ENCODE measurements around the gene OGFR. TPM values are rescaled to one million over a fixed set of nuclear protein-coding genes. Genes with fewer than 3 reads are reported as not detected.

The OGFR gene, protein sequence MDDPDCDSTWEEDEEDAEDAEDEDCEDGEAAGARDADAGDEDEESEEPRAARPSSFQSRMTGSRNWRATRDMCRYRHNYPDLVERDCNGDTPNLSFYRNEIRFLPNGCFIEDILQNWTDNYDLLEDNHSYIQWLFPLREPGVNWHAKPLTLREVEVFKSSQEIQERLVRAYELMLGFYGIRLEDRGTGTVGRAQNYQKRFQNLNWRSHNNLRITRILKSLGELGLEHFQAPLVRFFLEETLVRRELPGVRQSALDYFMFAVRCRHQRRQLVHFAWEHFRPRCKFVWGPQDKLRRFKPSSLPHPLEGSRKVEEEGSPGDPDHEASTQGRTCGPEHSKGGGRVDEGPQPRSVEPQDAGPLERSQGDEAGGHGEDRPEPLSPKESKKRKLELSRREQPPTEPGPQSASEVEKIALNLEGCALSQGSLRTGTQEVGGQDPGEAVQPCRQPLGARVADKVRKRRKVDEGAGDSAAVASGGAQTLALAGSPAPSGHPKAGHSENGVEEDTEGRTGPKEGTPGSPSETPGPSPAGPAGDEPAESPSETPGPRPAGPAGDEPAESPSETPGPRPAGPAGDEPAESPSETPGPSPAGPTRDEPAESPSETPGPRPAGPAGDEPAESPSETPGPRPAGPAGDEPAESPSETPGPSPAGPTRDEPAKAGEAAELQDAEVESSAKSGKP
- 37.8 TPM for polyA plus RNA-seq (2013, experiment 1 of 2; ENCODE audit: insufficient read length)
- polyA plus RNA-seq (2013, experiment 2 of 2; ENCODE audit: insufficient read length): 23.9 TPM

DNA sequence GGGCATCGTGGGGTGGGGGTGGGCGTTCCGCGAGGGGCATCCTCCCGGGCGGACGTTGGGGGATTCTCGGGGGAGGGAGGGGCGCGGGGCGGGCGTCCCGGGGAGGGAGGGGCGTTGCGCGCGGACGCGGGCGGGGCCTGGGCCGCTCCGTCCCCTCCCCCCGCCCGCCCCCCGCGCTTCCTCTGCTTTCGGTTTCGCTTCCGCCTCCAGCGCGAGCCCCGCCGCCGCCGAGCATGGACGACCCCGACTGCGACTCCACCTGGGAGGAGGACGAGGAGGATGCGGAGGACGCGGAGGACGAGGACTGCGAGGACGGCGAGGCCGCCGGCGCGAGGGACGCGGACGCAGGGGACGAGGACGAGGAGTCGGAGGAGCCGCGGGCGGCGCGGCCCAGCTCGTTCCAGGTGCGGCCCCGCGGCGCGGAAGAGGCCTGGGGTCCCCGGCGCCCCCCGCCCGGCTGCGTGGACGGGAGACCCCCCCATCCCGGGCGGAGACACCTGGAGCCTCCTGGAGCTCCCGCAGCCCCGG, at the start of gene OGFR:
OGFR (plus strand) TSS at position 209 of the 528 bp plus-strand sequence; CDS start at position 234, 25 bp downstream.
- DNase-seq: peak; percentile 63

DNA sequence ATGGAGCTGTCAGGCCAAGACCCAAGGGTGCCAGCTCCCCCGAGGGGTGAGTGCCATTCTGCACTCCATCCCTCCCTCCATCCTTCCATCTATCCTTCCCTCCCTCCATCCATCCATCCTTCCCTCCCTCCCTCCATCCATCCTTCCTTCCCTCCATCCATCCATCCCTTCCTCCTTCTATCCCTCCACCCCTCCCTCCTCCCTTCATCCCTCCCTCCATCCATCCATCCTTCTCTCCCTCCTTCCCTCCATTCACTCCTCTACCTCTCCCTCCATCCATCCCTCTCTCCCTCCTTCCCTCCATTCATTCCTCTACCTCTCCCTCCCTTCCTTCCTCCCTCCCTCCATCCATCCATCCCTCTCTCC, 49.7 kb upstream of the OGFR start:
- DNase-seq: no peak

DNA sequence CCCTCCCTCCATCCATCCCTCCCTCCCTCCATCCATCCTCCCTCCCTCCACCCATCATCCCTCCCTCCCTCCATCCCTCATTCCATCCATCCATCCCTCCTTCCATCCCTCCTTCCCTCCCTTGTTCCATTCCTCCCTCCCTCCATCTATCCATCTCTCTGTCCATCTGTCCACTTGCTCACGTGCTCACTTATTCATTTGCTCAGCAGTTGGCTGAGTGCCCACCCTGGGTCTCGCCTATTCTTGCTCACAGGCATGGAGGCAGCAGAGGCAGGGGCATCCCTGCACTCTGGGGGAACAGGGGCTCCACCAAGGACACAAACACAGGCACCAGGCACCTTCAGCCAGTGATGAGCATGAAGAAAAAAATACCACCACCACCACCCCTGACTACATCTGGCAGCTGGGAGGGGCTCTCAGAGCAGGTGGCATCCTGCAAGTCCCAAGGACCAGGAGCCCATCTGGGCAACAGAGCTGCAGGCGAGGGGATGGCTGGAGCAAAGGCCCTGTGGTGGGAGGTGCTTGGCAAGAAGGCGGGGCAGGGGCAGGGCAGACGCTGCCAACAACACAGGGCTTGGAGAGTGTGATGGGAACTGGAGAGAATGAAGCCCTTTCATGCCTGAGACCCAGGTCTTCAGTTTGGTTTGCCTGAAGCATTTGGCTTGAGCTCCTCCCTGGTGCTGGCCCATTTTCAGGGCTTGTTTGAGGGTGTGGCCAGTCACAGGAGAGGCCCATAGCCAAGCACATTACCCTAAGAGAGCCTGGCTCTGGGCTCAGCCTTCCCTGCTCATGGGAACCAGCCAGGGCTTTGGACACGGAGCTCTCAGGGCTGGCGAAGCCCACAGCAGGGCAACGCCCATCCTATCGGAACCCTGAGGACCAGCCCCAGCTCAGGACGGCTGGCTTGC, 48.6 kb upstream of the OGFR start:
- no peak for DNase-seq

DNA sequence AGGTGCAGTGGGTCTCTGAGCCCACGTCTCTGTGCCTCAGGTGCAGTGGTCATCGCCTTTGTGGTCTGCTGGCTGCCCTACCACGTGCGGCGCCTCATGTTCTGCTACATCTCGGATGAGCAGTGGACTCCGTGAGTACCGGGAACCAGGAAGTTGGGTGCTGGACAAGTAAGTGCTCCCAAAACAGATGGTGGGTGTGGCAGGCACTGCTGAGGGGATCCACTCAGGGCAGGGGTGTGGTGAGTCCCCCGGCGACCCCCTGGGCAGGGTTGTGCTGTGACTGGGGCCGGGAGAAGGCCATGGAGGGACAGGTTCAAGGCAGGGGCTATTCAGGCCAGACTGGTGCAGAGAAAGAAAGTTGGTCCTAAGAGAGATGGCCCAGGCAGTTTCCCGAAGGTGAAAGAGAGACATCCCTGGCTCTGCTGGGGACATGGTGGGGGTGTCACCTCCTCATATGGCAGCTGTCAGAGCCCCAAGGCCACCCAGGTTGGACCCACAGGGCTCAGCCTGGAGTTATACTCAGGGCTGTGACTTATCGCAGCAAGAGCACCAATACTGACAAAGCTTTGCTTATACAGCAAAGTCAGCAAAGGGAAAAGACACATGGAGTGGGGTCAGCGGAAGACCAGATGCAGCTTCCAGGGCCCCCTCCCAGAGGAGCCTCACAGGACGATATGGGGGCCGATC, 46.3 kb upstream of the OGFR start:
- DNase-seq: no peak

DNA sequence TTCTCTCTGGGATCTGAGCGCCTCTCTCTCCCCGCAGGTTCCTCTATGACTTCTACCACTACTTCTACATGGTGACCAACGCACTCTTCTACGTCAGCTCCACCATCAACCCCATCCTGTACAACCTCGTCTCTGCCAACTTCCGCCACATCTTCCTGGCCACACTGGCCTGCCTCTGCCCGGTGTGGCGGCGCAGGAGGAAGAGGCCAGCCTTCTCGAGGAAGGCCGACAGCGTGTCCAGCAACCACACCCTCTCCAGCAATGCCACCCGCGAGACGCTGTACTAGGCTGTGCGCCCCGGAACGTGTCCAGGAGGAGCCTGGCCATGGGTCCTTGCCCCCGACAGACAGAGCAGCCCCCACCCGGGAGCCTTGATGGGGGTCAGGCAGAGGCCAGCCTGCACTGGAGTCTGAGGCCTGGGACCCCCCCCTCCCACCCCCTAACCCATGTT, 44.6 kb upstream of the OGFR start:
- no peak for DNase-seq

DNA sequence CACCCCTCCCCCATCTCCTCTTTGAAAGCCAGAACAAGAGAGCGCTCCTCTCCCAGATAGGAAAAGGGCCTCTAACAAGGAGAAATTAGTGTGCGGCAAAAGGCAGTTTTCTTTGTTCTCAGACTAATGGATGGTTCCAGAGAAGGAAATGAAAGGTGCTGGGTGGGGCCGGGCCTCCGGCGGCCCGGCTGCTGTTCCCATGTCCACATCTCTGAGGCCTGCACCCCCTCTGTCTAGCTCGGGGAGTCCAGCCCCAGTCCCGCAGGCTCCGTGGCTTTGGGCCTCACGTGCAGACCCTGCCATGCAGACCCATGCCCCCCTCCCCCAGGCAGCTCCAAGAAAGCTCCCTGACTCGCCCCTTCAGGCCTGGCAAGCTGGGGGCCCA, 44.2 kb upstream of the OGFR start:
- DNase-seq: no peak

DNA sequence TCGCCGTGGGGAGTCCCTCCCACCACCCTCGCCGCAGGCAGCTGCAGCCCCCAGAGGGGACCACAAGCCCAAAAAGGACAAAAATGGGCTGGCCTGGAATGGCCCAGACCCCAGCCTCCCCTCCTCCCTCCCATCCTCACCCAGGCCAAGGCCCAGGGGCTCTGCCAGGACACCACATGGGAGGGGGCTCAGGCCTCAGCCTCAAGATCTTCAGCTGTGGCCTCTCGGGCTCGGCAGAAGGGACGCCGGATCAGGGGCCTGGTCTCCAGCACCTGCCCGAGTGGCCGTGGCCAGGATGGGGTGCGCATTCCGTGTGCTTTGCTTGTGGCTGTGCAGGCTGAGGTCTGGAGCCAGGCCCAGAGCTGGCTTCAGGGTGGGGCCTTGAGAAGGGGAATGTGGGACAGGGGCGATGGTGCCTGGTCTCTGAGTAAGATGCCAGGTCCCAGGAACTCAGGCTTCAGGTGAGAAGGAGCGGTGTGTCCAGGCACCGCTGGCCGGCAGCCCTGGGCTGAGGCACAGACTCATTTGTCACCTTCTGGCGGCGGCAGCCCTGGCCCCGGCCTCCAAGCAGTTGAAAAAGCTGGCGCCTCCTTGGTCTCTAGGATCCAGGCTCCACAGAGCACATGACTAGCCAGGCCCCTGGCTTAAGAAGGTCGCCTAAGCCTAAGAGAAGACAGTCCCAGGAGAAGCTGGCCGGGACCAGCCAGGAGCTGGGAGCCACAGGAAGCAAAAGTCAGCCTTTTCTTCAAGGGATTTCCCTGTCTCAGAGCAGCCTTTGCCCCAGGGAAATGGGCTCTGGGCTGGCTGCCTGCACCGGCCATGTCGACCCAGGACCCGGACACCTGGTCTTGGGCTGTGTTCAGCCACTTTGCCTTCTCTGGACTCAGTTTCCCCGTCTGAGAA, 43.5 kb upstream of the OGFR start:
- no peak for DNase-seq

DNA sequence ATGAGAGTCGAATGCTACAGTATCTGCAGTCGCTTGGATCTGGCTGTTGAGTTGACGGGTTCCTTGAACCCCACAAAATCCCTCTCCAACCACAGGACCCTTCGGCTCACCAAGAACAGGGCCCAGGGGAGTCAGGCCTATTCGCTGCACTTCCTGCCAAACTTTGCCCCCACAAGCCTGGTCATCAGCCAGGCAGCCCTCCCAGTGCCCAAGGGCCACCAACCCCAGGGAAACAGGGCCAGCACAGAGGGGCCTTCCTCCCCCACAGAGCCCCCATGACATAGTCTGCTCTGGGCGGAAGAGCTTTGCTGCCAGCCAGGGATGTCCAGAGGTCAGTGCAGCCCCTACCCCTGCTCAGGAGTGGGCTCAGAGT, 42.9 kb upstream of the OGFR start:
- no peak for DNase-seq

DNA sequence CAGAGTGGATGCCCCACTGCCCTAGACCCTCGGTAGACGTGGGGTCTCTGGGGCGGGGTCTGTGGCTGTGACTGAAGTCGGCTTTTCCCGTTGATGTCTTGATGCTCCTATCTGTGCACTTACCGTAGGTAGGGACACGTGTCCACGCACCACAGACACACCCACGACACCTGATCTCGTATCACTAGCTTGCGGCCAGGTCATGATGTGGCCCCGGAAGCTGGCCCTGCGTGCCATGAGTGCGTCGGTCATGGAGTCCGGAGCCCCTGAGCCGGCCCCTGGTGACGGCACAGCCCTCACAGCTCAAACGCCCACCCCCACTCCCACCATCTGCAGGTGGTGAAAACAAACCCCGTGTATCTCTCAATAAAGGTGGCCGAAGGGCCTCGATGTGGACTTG, 42.3 kb upstream of the OGFR start:
- DNase-seq: no peak

DNA sequence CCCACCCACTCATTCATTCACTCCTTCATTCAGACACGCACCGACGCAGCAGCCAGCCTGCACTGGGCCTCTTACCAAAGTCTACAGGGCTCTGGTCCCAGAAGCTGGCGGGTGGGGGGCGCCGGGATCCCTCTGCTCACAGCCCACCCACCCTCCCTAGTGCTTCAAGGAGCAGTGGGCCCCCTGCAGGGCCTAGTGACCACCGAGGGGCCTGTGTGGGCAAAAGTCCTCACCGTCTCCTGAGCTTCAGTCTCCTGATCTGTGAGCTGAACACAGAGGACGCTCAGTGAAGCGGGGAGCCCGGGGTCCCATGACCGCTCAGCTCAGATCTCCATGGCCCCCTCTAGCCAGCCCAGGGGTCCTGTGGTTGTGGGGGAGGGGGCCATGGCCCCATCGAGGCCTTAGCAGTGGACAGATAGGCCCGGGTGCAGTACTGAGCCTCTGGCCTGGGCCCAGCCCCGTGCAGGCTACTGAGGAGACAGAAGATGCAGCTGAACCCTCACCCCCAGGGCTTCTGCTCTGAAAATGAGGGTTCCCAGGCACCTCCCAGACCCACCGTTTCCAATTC, 41.8 kb upstream of the OGFR start:
- no peak for DNase-seq

DNA sequence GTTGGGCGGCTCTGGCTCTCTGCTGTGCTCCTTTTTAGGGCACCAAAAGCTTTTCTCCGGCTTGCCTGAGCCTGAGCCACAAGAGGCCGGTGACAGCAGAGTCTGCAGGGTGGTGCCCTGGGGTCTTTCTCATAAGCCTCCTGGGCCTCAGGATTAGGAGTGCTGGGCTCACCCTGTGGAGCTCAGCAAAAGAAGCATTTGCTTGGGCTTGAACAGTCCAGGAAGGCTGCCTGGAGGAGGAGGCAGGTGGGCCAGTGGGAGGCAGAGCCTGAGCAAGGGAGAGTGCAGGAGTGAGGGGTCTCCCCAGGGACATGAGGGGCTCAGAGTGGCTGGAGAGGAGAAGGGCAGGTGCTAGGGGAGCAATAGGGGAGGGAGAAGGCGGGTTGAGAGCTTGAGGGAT, 41.2 kb upstream of the OGFR start:
- no peak for DNase-seq

DNA sequence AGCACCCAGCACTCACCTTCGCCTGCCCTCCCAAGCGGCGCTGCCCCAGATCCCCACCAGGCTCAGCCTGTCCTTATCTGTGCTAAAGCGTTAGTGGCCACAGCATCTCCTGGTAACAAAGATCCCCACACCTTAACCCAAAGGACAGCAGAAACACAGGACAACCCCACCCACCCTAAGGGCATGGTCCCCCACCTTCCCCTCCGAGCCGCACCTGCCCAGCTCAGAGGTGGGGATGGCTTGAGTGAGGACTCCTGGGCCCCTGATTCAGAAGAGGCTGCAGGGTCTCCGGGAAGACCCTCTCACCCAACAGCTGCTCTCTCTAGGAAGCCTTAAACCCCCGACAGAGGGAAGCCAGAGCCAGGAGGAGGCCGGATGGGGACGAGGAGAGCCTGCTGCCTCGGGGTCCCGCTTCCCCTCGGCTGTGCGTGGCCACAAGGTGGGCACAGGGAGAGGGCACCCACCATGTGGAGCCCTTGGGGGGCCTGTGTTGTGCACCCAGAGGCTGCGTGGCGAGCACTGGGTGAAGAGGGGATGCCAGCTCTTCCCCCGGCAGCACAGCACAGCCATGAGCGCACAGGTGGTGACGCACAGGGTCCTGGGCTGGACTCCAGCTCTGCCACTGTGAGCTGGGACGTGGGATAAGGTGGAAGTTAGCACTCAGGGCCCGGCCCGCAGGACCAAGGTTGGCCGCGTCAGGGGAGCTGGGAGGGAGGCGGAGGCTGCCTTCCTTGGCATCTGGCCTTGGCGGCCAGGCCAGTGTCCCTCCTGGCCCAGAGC, 40.3 kb upstream of the OGFR start:
- no peak for DNase-seq

DNA sequence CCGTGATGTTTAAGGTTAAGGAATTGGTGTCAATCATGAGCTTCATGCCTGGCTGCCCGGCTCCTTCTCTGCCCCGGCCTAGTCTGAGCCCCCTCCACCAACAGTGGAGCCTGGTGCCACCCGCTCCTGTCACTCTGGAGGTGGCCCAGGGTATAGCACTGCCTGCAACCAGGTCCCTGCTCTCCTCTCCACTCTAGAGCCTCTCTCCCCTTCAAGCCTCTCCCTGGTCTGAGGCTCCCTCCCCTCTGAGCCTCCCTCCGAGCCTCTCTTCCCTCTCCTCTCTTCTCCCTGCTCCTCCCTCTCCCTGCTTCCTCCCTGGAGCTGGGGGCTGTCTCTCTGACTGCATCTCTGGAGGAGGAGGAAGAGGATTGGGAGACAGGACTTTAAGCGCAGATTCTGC, 39.6 kb upstream of the OGFR start:
- no peak for DNase-seq

DNA sequence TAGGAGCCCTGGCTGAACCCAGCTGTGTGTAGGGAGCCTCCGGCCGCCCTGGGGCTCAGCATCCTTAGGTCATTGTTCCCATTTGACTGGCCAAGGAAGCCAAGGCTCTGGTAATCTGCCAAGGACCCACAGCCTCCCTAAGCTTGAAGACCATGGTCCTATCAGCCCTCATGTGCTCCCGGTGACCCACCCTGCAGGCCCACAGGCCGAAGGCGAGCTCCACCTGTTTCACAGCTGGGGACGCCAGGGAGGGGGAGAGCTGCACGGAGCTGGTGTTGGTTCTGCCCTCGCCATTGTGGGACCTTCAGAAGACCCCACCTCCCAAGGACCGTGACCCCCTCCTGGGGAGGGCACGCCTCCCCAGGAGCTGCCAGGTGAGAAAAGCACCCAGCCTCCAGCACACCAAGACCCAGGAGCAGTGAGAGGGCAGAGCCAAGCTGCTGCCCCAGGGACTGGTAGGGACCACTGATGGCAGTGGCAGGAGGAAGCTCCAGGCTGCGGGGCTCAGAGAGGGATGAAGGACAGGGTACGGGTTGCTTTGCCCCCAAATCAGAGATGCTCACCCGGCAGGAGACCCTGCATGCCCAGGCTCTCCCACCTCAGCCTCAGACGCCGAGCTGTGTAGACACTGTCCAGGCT, 39.1 kb upstream of the OGFR start:
- no peak for DNase-seq

DNA sequence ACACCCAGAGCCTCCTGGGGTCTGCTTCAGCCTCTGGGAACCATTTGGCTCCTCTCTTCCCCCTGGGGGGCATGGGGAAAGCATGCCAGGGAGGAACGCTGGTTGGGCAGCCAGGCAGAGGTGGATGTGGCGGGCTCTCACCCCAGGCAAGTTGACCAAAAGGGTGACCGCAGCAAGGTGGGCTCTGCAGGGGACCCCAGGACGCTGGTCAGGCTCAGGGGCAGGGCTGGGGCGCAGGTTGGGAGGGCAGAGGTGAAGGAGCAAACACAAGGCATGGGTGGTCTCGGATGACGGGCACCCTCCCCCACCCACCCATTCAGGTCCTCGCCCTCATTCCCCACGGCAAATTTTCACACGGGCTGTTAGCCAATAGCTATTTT, 38.6 kb upstream of the OGFR start:
- DNase-seq: no peak

DNA sequence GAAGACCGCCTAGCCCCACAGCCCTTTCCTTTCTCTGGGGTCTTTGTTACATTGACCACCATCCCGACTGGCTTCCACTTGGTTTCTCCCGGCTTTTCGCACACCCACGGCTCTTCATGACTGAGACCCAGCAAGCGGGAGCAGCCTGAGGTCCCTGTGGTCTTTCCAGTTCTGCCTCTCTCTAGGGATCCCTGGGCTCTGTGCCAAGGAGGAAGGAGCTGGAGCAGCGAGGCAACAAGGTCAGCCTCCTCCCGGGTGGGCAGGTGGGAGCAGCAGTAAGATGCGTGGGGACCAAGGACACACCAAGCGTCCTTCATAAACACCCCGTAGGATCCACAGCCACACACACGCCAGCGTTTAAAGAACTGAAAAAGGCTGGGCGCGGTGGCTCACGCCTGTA, 37.9 kb upstream of the OGFR start:
- no peak for DNase-seq

DNA sequence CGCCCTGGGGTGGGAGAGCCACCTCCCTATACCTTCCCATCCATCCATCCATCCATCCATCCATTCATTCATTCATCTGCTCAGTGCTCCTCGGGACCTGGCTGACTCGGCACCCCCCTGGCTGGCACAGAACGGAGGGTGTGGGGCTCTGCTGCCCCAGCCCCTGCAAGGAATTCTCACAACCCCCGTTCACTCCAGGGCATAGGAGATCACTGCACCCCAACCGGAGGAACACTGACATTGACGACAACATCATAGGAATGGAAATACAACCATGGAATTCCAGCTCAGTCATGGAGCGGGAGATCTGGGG, 36.4 kb upstream of the OGFR start:
- no peak for DNase-seq

DNA sequence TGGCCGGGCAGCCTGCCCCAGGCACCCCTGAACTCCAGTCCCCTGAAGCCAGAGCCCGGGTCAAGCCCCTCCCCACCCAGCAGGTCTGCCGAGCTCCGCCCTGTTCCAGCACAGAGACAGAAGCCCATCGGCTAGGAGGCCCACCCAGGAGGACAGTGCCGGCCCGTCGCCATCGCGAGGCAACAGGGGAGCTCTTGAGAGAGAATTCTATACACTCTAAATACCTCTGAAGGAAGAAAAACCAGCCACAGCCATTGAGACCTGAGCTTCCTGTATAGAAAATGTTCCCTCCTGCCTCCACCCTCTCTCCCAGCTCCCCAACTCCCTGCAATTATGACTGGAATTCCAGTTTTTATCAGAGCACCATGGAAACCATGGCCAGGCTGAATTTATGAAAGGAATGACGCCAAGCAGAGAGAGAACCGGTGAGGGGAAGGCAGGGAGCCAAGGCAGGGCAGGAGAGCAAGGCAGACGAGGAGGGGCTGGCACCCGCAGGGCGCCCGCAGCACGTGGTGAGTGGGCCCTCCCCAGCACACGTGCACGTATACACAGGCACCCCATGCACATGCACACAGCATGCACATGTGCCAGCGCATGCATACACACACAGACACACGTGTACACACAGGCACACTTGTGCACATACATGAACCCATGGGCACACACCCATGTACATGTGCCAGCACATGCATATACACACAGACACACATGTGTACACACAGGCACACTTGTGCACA, 35.9 kb upstream of the OGFR start:
- peak; percentile 45 for DNase-seq
